ENCODE data around the gene BCL11A. TPM values are rescaled to one million over a fixed set of nuclear protein-coding genes. Genes with fewer than 3 reads are reported as not detected.

Gene BCL11A
- total RNA-seq, 1 experiment from 2014 or later = 1.3 TPM

DNA sequence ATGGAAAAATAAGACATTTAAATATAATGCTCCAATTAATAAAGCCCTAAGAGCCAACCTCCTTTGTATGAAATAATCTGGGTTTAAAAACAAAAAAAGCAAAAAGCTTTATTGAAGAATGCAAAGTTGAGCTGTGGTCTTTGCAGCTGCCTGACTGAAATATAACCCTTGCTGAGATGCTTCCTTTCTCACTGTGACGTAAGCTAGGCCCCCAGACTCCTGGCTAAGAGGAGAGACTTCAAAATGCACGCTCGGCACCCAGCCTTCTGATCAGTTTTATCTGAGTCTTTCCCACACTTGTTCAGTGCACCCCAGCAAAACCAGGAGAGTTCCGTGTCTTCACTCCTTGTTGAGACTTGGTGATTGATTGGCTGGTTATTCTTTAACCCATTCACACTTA is 115.3 kb downstream of the BCL11A start:
- no peak overlapping the region for H3K27ac ChIP-seq (ENCODE audit: low read depth, low read length, poor library complexity, severe bottlenecking)
- no peak overlapping the region for H3K4me3 ChIP-seq (ENCODE audit: low read depth, low read length, poor library complexity, severe bottlenecking)
- CTCF ChIA-PET = no interaction called here
- no peaks in the 10 kb centered on the region for H3K9me3 ChIP-seq (ENCODE audit: low read depth, low read length, poor library complexity, severe bottlenecking)
- BruUV-seq (replicated peaks) = no TSS peak
- H3K36me3 ChIP-seq (ENCODE audit: insufficient read depth, low read length, poor library complexity, severe bottlenecking) = no peaks in the 10 kb centered on the region
- no peak for DNase-seq (ENCODE audit: low spot score)
- peaks cover 9% of the 10 kb centered on the region for H3K27me3 ChIP-seq (replicated peaks; ENCODE audit: insufficient read depth, low read depth, low read length, poor library complexity)
- TF ChIP-seq EZH2 (IDR thresholded peaks at IDR 0.05; ENCODE audit: borderline replicate concordance, low read depth, low read length, poor library complexity, severe bottlenecking) = no peak
- TF ChIP-seq, protein P1, sequence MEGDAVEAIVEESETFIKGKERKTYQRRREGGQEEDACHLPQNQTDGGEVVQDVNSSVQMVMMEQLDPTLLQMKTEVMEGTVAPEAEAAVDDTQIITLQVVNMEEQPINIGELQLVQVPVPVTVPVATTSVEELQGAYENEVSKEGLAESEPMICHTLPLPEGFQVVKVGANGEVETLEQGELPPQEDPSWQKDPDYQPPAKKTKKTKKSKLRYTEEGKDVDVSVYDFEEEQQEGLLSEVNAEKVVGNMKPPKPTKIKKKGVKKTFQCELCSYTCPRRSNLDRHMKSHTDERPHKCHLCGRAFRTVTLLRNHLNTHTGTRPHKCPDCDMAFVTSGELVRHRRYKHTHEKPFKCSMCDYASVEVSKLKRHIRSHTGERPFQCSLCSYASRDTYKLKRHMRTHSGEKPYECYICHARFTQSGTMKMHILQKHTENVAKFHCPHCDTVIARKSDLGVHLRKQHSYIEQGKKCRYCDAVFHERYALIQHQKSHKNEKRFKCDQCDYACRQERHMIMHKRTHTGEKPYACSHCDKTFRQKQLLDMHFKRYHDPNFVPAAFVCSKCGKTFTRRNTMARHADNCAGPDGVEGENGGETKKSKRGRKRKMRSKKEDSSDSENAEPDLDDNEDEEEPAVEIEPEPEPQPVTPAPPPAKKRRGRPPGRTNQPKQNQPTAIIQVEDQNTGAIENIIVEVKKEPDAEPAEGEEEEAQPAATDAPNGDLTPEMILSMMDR (conservative IDR thresholded peaks at IDR 0.05; ENCODE audit: low read depth, low read length) = no peak
- no peaks in the 10 kb centered on the region for H3K4me1 ChIP-seq (ENCODE audit: insufficient read depth, low read length, poor library complexity, severe bottlenecking)
- intact Hi-C loops (cut with micrococcal nuclease; ENCODE audit: unreplicated experiment) = no loop called here
- POLR2A ChIA-PET (ENCODE audit: low non-redundant PET) = no interaction called here

DNA sequence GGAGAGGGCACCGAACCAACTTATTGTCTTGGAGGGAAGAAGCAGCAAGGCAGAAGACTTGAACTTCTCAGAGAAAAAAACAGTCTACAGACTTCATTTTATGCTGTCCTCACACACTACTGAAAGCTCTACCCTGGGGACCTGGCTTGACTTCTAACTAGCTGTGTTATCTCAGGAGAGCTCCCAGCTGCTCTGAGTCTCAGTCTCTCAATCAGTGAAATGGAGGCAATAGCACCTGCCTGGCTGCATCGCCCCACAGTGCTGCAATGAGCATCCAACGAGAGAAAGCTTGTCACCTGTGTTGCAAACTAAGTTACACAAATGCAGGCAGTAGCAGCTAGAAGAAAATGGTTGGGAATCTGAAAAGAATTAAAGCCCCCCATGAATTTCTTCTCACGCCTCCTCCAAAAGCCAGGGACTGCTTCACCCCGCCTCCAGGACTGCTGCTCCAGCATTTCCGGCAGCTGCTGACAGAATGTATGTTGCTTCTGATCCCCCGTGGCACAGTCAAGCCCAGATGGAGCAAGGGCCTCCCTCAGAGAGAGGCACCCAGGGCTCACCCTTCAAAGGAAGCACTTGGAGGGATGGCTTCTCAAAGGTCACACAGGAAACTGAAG is 116.3 kb downstream of the BCL11A start:
- DNase-seq (ENCODE audit: low spot score) = no peak
- BruUV-seq (replicated peaks) = no TSS peak
- intact Hi-C loops (cut with micrococcal nuclease; ENCODE audit: unreplicated experiment) = no loop called here
- TF ChIP-seq, protein P1 (conservative IDR thresholded peaks at IDR 0.05; ENCODE audit: low read depth, low read length) = no peak
- no peak for TF ChIP-seq EZH2 (IDR thresholded peaks at IDR 0.05; ENCODE audit: borderline replicate concordance, low read depth, low read length, poor library complexity, severe bottlenecking)
- Histone ChIP-seq H3K27me3 (replicated peaks; ENCODE audit: insufficient read depth, low read depth, low read length, poor library complexity) (peaks cover 17% of the 10 kb centered on the region), H3K27ac (ENCODE audit: low read depth, low read length, poor library complexity, severe bottlenecking) (no peak overlapping the region), H3K4me1 (ENCODE audit: insufficient read depth, low read length, poor library complexity, severe bottlenecking) (no peaks in the 10 kb centered on the region), H3K36me3 (ENCODE audit: insufficient read depth, low read length, poor library complexity, severe bottlenecking) (no peaks in the 10 kb centered on the region), H3K4me3 (ENCODE audit: low read depth, low read length, poor library complexity, severe bottlenecking) (no peak overlapping the region), H3K9me3 (ENCODE audit: low read depth, low read length, poor library complexity, severe bottlenecking) (no peaks in the 10 kb centered on the region)
- POLR2A ChIA-PET (ENCODE audit: low non-redundant PET) = no interaction called here
- CTCF ChIA-PET = no interaction called here

DNA sequence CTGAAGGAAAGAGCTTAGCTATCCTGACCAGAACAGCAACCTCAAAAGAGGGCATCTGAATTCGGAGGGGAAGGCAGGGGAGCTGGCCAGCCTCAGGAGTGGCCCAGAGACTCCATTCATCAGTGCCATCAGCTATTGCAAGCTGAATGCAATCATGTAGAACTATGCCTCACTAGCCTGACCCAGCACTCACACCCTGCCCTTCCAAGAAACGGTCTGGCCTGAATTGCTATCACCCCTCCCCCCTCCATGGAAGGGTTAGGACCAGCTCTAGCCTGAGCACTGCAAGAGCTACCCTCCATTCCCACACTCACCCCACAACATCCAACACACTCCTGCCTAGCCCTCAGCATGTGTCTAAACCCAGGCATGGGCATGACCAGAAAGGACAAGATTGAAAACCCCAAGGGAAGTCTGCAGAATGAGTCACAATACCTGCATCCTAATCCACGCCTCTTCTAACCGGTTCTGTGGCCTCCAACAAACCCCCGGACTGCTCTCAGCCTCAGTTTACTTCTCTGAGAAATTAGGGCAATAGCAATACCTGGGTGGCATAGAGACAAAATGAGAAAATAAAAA is 120.3 kb downstream of the BCL11A start:
- ChIA-PET POLR2A (ENCODE audit: low non-redundant PET) (no interaction called here), CTCF (no interaction called here)
- BruUV-seq (replicated peaks) = no TSS peak
- H3K9me3 ChIP-seq (ENCODE audit: low read depth, low read length, poor library complexity, severe bottlenecking) = no peaks in the 10 kb centered on the region
- no peak for TF ChIP-seq EZH2 (IDR thresholded peaks at IDR 0.05; ENCODE audit: borderline replicate concordance, low read depth, low read length, poor library complexity, severe bottlenecking)
- TF ChIP-seq, protein P1 (conservative IDR thresholded peaks at IDR 0.05; ENCODE audit: low read depth, low read length) = no peak
- H3K4me1 ChIP-seq (ENCODE audit: insufficient read depth, low read length, poor library complexity, severe bottlenecking) = no peaks in the 10 kb centered on the region
- H3K27me3 ChIP-seq (replicated peaks; ENCODE audit: insufficient read depth, low read depth, low read length, poor library complexity) = peaks cover 23% of the 10 kb centered on the region
- no peak for DNase-seq (ENCODE audit: low spot score)
- no peak overlapping the region for H3K4me3 ChIP-seq (ENCODE audit: low read depth, low read length, poor library complexity, severe bottlenecking)
- intact Hi-C loops (cut with micrococcal nuclease; ENCODE audit: unreplicated experiment) = no loop called here
- H3K36me3 ChIP-seq (ENCODE audit: insufficient read depth, low read length, poor library complexity, severe bottlenecking) = no peaks in the 10 kb centered on the region
- H3K27ac ChIP-seq (ENCODE audit: low read depth, low read length, poor library complexity, severe bottlenecking) = no peak overlapping the region

All from A673 (cell line).